Activated CD4-positive, CD25-positive, alpha-beta regulatory T cell treated with anti-CD3 and anti-CD28 coated beads, Interleukin-2, amount 50 U/mL, for 24 hours (primary cell): ENCODE measurements around the gene MRPS2.
"Not testable (repeated sequence)": the region's sequence is repeated elsewhere in the genome, so short reads cannot be mapped to it uniquely, and the experiment has no call there.

Source experiments
- ATAC-seq, 2 donors: fragments of 150-1000 bp; cut with Tn5 transposase; one replicate each; pipeline ENCODE4 v1.10.0; 2021; ENCODE audit warnings: mild to moderate bottlenecking in 1 of 2, moderate library complexity in 1 of 2

Gene MRPS2

GRCh38 chr9:135500525-135501260 lies at the start of gene MRPS2:
MRPS2 (plus strand) TSS chr9:135500682; CDS start chr9:135500711, 29 bp downstream.
- peak; percentile 94 to 95 for ATAC-seq

- ATAC-seq, result no peak
Observed at GRCh38 chr9:135450956-135451355, 49.5 kb upstream of the MRPS2 start.

- ATAC-seq, result not testable (repeated sequence)
Observed at GRCh38 chr9:135451909-135452308, 48.6 kb upstream of the MRPS2 start.

- no peak for ATAC-seq
Observed at GRCh38 chr9:135454737-135455136, 45.7 kb upstream of the MRPS2 start.

GRCh38 chr9:135455401-135456030 lies 45.0 kb upstream of the MRPS2 start:
- ATAC-seq, result no peak

GRCh38 chr9:135456436-135457104 lies 43.9 kb upstream of the MRPS2 start:
- no peak for ATAC-seq

GRCh38 chr9:135458478-135458877 lies 42.0 kb upstream of the MRPS2 start:
- not testable (repeated sequence) for ATAC-seq

- ATAC-seq, result no peak
Observed at GRCh38 chr9:135461936-135462335, 38.5 kb upstream of the MRPS2 start.

GRCh38 chr9:135463140-135463539 lies 37.3 kb upstream of the MRPS2 start:
- ATAC-seq, result no peak

- no peak for ATAC-seq
Observed at GRCh38 chr9:135464181-135464580, 36.3 kb upstream of the MRPS2 start.

- ATAC-seq, result peak; percentile 85 to 94
Observed at GRCh38 chr9:135468854-135469521, 31.5 kb upstream of the MRPS2 start.

- ATAC-seq, result no peak
Observed at GRCh38 chr9:135471791-135472640, 28.5 kb upstream of the MRPS2 start.

GRCh38 chr9:135473972-135474543 lies 26.4 kb upstream of the MRPS2 start:
- no peak for ATAC-seq

GRCh38 chr9:135474915-135475314 lies 25.6 kb upstream of the MRPS2 start:
- peak; percentile 56 to 57 for ATAC-seq

- no peak for ATAC-seq
Observed at GRCh38 chr9:135476561-135477355, 23.7 kb upstream of the MRPS2 start.

GRCh38 chr9:135478191-135478590 lies 22.3 kb upstream of the MRPS2 start:
- ATAC-seq, result no peak

- peak in 1 of 2 donors; percentile 25 for ATAC-seq
Observed at GRCh38 chr9:135478829-135479468, 21.5 kb upstream of the MRPS2 start.

GRCh38 chr9:135479469-135480052 lies 20.9 kb upstream of the MRPS2 start, which contains the start of gene PPP1R26:
PPP1R26 (plus strand) TSS chr9:135479782; CDS start chr9:135484511, 4,729 bp downstream.
- ATAC-seq, result no peak

- ATAC-seq, result peak; percentile 23 to 24
Observed at GRCh38 chr9:135480071-135480939, 20.2 kb upstream of the MRPS2 start.
